MCF 10A (cell line): ENCODE results near the gene ORAI3. TPM values are rescaled to one million over a fixed set of nuclear protein-coding genes. Genes with fewer than 3 reads are reported as not detected.

ENCODE experiments used
- Bru-seq: library from RNA; stranded (reverse); fragments of 400-500 nt; gene quantifications from one replicate; lab custom pipeline; 2021; lab: Mats Ljungman, UMichigan
- BruChase-seq, 2 experiments: library from RNA; stranded (reverse); fragments of 400-500 nt; gene quantifications; one replicate each; lab custom pipeline; 2021; lab: Mats Ljungman, UMichigan
- BruUV-seq: library from RNA; stranded (reverse); fragments of 400-500 nt; replicated peaks from 2 replicates; lab custom pipeline; 2021; lab: Mats Ljungman, UMichigan
- CTCF ChIA-PET: fragments of 300-600 bp; sonication (Branson Sonifier 250); formaldehyde crosslinking; extraction: SDS; loops from one replicate; lab custom pipeline; 2021; ENCODE audit warnings: antibody characterized with exemption, inconsistent platforms; lab: Yijun Ruan, JAX
- POLR2A ChIA-PET: fragments of 300-600, 350-650 bp; sonication (Branson Sonifier 250); formaldehyde crosslinking; extraction: SDS; loops from one replicate; lab custom pipeline; 2020; ENCODE audit warnings: antibody characterized with exemption, inconsistent platforms; lab: Yijun Ruan, JAX
- DNase-seq: peaks from one replicate; pipeline ENCODE4 v3.0.0-alpha.2; 2018; ENCODE audit not compliant: unreplicated experiment
- H3K27ac Mint-ChIP-seq: one replicate; pipeline ENCODE4 v1.8.0; 2022; ENCODE audit warnings: mild to moderate bottlenecking, low read depth, mixed read lengths; ENCODE audit not compliant: unreplicated experiment
- H3K27me3 Mint-ChIP-seq: one replicate; pipeline ENCODE4 v1.8.0; 2022; ENCODE audit warnings: mixed read lengths; ENCODE audit not compliant: insufficient read depth, unreplicated experiment
- H3K36me3 Mint-ChIP-seq: one replicate; pipeline ENCODE4 v1.8.0; 2022; ENCODE audit warnings: mild to moderate bottlenecking, moderate library complexity, mixed read lengths; ENCODE audit not compliant: insufficient read depth, unreplicated experiment
- H3K4me1 Mint-ChIP-seq: one replicate; pipeline ENCODE4 v1.8.0; 2022; ENCODE audit warnings: mixed read lengths; ENCODE audit not compliant: insufficient read depth, unreplicated experiment
- H3K4me3 Mint-ChIP-seq: one replicate; pipeline ENCODE4 v1.8.0; 2022; ENCODE audit warnings: mild to moderate bottlenecking, moderate library complexity, mixed read lengths; ENCODE audit not compliant: unreplicated experiment
- H3K9me3 Mint-ChIP-seq: one replicate; pipeline ENCODE4 v1.8.0; 2022; ENCODE audit warnings: mixed read lengths; ENCODE audit not compliant: unreplicated experiment
- intact Hi-C: fragments of 100-400 bp; cut with micrococcal nuclease; formaldehyde crosslinking; loops from 2 replicates; pipeline ENCODE4 v1.14.1; 2022
- long read RNA-seq: library from polyadenylated mRNA; stranded (forward); transcript quantifications from one replicate; pipeline ENCODE4 v2.0.0, GENCODE V29; 2022
- total RNA-seq: library from RNA; stranded (reverse); gene quantifications from 2 replicates; pipeline ENCODE4 v1.2.3, GENCODE V29; 2022
- TF ChIP-seq, protein P1 (sequence below): fragments of 200-600 bp; IDR thresholded peaks from one replicate; pipeline ENCODE4 v1.8.0; 2022; ENCODE audit warnings: antibody characterized with exemption, mild to moderate bottlenecking; ENCODE audit not compliant: unreplicated experiment

The ORAI3 gene
- total RNA-seq = 16.2 and 21.2 TPM in 2 replicates
- Bru-seq, nascent RNA = percentile 61 among the genes with signal in this experiment
- percentile 89 among the genes with signal in this experiment for BruChase-seq, experiment 1, labeled RNA remaining after a 6-hour chase
- BruChase-seq, experiment 2, labeled RNA remaining after a 2-hour chase = percentile 84 among the genes with signal in this experiment
- long read RNA-seq, transcript ORAI3-201 (2 exons, 2,206 nt) = major isoform, 46 of 49 reads
- long read RNA-seq, partial matches to known transcripts = 0 of 49 reads
- long read RNA-seq, other reads (novel, unspliced or antisense) = 3 of 49 reads

DNA sequence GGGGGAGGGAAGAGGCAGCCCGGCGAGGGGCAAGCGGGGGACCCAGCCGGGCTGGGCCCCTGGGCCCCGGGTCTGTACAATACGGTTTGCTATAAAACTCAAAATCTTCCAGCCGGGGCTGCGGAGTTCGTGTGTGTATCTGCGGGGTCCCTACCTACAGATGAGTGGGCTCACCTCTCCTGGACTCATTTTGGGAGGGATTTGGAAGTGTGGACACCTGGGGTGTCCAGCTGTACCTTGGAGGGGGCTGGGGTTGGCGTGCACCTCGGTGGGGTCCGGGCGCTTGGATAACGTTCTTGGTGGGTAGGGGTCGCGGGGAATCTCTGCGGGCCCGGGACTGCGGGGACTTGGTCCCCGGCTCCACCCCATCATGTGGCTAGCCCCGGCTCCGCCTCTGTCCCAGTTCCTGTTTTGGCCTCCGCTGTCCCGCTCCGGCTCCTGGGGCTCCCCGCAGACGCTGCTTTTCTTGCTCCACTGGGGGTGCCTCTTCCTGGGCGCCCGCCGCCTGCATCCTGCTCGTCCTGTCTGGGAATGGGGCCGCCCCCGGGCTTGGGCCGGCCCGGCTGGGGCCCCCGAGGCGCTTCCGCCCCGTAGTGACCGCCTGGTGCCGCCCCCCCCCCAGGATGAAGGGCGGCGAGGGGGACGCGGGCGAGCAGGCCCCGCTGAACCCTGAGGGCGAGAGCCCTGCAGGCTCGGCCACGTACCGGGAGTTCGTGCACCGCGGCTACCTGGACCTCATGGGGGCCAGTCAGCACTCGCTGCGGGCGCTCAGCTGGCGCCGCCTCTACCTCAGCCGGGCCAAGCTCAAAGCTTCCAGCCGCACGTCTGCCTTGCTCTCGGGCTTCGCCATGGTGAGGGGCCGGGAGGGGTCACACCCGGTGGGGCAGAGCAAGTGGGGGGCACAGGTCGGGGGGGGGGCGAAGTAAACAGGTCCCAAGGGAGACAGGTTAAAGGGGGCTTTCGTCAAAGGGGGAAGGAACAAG, at the start of gene ORAI3:
ORAI3 (plus strand) TSS at position 402 of the 983 bp plus-strand sequence; CDS start at position 624, 222 bp downstream.
- Mint-ChIP-seq H3K4me1 (no peaks in the 10 kb centered on the region), H3K9me3 (no peaks in the 10 kb centered on the region), H3K27me3 (no peaks in the 10 kb centered on the region), H3K27ac (peak within 1 kb of the TSS; percentile 87), H3K36me3 (peaks cover 39% of the 10 kb centered on the region), H3K4me3 (peak within 1 kb of the TSS; percentile 94)
- peak; percentile 70 for DNase-seq
- TF ChIP-seq, protein P1, sequence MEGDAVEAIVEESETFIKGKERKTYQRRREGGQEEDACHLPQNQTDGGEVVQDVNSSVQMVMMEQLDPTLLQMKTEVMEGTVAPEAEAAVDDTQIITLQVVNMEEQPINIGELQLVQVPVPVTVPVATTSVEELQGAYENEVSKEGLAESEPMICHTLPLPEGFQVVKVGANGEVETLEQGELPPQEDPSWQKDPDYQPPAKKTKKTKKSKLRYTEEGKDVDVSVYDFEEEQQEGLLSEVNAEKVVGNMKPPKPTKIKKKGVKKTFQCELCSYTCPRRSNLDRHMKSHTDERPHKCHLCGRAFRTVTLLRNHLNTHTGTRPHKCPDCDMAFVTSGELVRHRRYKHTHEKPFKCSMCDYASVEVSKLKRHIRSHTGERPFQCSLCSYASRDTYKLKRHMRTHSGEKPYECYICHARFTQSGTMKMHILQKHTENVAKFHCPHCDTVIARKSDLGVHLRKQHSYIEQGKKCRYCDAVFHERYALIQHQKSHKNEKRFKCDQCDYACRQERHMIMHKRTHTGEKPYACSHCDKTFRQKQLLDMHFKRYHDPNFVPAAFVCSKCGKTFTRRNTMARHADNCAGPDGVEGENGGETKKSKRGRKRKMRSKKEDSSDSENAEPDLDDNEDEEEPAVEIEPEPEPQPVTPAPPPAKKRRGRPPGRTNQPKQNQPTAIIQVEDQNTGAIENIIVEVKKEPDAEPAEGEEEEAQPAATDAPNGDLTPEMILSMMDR = no peak
- ChIA-PET CTCF (interaction anchor here (0.6 to 7.4 kb wide), 2 partner anchors 8 to 191 kb away, joined by 3 to 66 read pairs; no protein-coding TSS in a partner anchor), POLR2A (interaction anchor here (0.7 to 2.9 kb wide), 22 partner anchors 8 to 510 kb away, joined by 3 to 34 read pairs (median 5); partner anchors contain the start of genes ARMC5, FUS, KAT8 and PRSS8)
- no TSS peak for BruUV-seq
- intact Hi-C loops = loop anchor here (10.0 kb wide), 1 partner anchor 164 kb away; the partner anchor contains the start of gene ZNF629

- POLR2A ChIA-PET = no interaction called here
- DNase-seq = no peak
- Mint-ChIP-seq H3K27me3 (no peaks in the 10 kb centered on the region), H3K36me3 (no peaks in the 10 kb centered on the region), H3K4me3 (no peak overlapping the region), H3K4me1 (peaks cover 20% of the 10 kb centered on the region), H3K27ac (no peak overlapping the region), H3K9me3 (no peaks in the 10 kb centered on the region)
- intact Hi-C loops = loop anchor here (5.0 kb wide), 1 partner anchor 202 kb away; the partner anchor contains the start of gene SRCAP
- no TSS peak for BruUV-seq
- CTCF ChIA-PET = interaction anchor here (0.6 to 5.6 kb wide), 8 partner anchors 8 to 299 kb away, joined by 3 to 88 read pairs (median 6); no protein-coding TSS in a partner anchor
- TF ChIP-seq, protein P1 = no peak
These were observed 49.1 kb upstream of the ORAI3 start for GRCh38 chr16:30899794-30900193.

DNA sequence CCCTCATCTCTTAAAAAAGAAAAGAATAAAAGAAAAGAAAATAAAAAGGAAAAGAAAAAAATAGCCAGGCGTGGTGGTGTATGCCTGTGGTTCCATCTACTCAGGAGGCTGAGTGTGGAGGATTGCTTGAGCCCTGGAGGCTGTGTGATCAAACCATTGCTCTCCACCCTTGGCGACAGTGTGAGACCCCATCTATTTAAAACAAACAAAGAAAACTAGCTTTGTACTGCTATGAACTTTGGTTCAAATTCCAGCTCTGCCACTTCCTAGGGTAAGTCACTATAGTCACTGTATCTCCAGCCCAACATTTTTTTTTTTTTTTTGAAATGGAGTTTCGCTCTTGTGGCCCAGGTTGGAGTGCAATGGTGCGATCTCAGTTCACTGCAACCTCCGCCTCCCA, 48.3 kb upstream of the ORAI3 start:
- POLR2A ChIA-PET = interaction anchor here (0.8 to 1.3 kb wide), 3 partner anchors 22 to 45 kb away, joined by 3 to 5 read pairs (median 3); no protein-coding TSS in a partner anchor

More for the DNA sequence above, 48.3 kb upstream of the ORAI3 start:
- no peaks in the 10 kb centered on the region for H3K9me3 Mint-ChIP-seq
- H3K4me3 Mint-ChIP-seq = no peak overlapping the region
- H3K27ac Mint-ChIP-seq = no peak overlapping the region
- H3K36me3 Mint-ChIP-seq = no peaks in the 10 kb centered on the region
- CTCF ChIA-PET = interaction anchor here (0.5 to 5.6 kb wide), 19 partner anchors 8 to 366 kb away, joined by 3 to 88 read pairs (median 8); partner anchors contain the start of gene ZNF747
- DNase-seq = no peak
- TF ChIP-seq, protein P1 = no peak
- intact Hi-C loops = no loop called here
- H3K4me1 Mint-ChIP-seq = peaks cover 12% of the 10 kb centered on the region
- BruUV-seq = no TSS peak
- no peaks in the 10 kb centered on the region for H3K27me3 Mint-ChIP-seq
